ENCODE data around the gene DDI1. TPM values are rescaled to one million over a fixed set of nuclear protein-coding genes. Genes with fewer than 3 reads are reported as not detected.

DDI1 gene
- total and polyA plus RNA-seq, 2 experiments from 2014 or later: 0.39 TPM; not detected in 1

GRCh38 chr11:103997082-103997481, 39.4 kb upstream of the DDI1 start:
- WGBS (ENCODE audit: low lambda C conversion rate, missing lambda C conversion rate): 89% methylated on average over 1 of the region's 1 CpG

DNA sequence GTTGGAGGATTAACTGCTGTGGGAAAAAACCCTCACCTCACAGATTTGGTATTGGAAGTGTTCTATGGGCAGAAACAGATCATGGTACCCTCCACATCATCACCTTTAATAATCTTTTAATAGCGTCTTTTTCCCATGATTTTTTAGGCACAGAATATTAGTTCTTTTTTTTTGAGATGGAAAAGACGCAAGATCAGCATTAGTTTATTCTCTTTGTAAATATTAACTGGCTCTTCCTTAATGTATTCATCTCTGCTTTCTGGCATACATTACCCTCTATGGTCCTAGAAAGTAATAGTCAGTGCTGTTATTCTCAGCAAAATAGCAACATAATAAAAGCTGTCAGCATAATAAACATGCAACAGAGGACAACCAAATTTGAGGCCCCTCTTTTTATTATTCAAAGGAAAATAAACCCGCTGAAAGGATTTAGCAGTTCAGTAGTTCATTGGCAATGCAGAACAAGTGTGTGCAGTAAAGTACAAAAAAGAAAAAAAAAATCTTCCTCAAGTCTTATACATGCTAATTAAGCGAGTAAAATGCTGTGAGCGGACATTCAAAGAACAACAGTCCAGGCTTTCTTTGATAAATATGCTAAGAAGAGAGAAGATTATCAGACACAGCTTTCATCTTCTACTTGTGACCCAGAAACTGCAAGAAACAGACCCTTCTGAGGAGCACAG, 37.5 kb upstream of the DDI1 start:
- Histone ChIP-seq H2AFZ (no peak overlapping the region), H3K79me2 (no peaks in the 10 kb centered on the region), H3K4me3 (no peak overlapping the region), H3K27ac (no peak overlapping the region), H3K9me2 (replicated peaks; ENCODE audit: insufficient read depth) (no peaks in the 10 kb centered on the region), H4K20me1 (ENCODE audit: insufficient read depth, poor library complexity, severe bottlenecking) (no peaks in the 10 kb centered on the region), H3K4me2 (no peak overlapping the region), H3K27me3 (no peaks in the 10 kb centered on the region), H3K4me1 (ENCODE audit: insufficient read depth) (no peaks in the 10 kb centered on the region), H3K9me3 (ENCODE audit: low read depth) (no peaks in the 10 kb centered on the region), H3K36me3 (replicated peaks; ENCODE audit: insufficient read depth, low read depth) (peaks cover 3% of the 10 kb centered on the region)
- TF ChIP-seq EZH2phosphoT487 (IDR thresholded peaks at IDR 0.05; ENCODE audit: low read depth, severe bottlenecking, unreplicated experiment) (no peak), EZH2 (IDR thresholded peaks at IDR 0.05; ENCODE audit: borderline replicate concordance) (no peak)
- TF ChIP-seq, protein P1, sequence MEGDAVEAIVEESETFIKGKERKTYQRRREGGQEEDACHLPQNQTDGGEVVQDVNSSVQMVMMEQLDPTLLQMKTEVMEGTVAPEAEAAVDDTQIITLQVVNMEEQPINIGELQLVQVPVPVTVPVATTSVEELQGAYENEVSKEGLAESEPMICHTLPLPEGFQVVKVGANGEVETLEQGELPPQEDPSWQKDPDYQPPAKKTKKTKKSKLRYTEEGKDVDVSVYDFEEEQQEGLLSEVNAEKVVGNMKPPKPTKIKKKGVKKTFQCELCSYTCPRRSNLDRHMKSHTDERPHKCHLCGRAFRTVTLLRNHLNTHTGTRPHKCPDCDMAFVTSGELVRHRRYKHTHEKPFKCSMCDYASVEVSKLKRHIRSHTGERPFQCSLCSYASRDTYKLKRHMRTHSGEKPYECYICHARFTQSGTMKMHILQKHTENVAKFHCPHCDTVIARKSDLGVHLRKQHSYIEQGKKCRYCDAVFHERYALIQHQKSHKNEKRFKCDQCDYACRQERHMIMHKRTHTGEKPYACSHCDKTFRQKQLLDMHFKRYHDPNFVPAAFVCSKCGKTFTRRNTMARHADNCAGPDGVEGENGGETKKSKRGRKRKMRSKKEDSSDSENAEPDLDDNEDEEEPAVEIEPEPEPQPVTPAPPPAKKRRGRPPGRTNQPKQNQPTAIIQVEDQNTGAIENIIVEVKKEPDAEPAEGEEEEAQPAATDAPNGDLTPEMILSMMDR (IDR thresholded peaks at IDR 0.05; ENCODE audit: poor library complexity): no peak
- 88% methylated on average over 5 of the region's 5 CpGs for WGBS (ENCODE audit: low lambda C conversion rate, missing lambda C conversion rate)
- no peak for DNase-seq (ENCODE audit: low spot score)

More at GRCh38 chr11:103997082-103997481, 39.4 kb upstream of the DDI1 start:
- H2AFZ ChIP-seq: no peak overlapping the region
- H3K9me2 ChIP-seq (replicated peaks; ENCODE audit: insufficient read depth): no peaks in the 10 kb centered on the region
- no peak for DNase-seq (ENCODE audit: low spot score)
- H3K27me3 ChIP-seq: no peaks in the 10 kb centered on the region
- H3K79me2 ChIP-seq: no peaks in the 10 kb centered on the region
- no peaks in the 10 kb centered on the region for H3K4me1 ChIP-seq (ENCODE audit: insufficient read depth)
- H4K20me1 ChIP-seq (ENCODE audit: insufficient read depth, poor library complexity, severe bottlenecking): no peaks in the 10 kb centered on the region
- H3K36me3 ChIP-seq (replicated peaks; ENCODE audit: insufficient read depth, low read depth): peaks cover 3% of the 10 kb centered on the region
- H3K27ac ChIP-seq: no peak overlapping the region
- no peak overlapping the region for H3K4me3 ChIP-seq
- H3K4me2 ChIP-seq: no peak overlapping the region
- H3K9me3 ChIP-seq (ENCODE audit: low read depth): no peaks in the 10 kb centered on the region
- TF ChIP-seq, protein P1 (IDR thresholded peaks at IDR 0.05; ENCODE audit: poor library complexity): no peak
- TF ChIP-seq EZH2phosphoT487 (IDR thresholded peaks at IDR 0.05; ENCODE audit: low read depth, severe bottlenecking, unreplicated experiment) (no peak), EZH2 (IDR thresholded peaks at IDR 0.05; ENCODE audit: borderline replicate concordance) (no peak)

DNA sequence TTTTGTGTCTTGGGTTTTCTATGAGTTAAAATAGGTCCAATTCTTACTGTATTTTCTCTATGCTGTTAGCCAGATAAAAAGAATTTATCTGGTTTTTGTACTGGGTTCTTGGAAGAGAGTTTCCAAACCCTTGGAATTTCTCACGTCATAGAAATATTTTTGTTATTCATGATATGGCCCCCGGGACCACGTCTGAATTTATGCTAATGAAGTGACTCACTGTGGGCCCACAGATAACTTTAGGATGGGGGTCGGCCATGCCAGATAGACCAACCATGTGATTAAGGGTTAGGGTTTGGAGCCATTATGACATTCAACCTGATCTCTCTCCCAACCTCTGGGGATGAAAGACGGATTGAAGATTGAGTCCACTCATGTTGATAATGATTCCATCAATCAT, 35.6 kb upstream of the DDI1 start:
- no peaks in the 10 kb centered on the region for H3K9me3 ChIP-seq (ENCODE audit: low read depth)
- H2AFZ ChIP-seq: no peak overlapping the region
- no peaks in the 10 kb centered on the region for H3K79me2 ChIP-seq
- H3K4me2 ChIP-seq: no peak overlapping the region
- no peaks in the 10 kb centered on the region for H3K9me2 ChIP-seq (replicated peaks; ENCODE audit: insufficient read depth)
- peak overlapping the region; percentile 14 for H3K27ac ChIP-seq
- peaks cover 9% of the 10 kb centered on the region for H3K4me1 ChIP-seq (ENCODE audit: insufficient read depth)
- H3K27me3 ChIP-seq: no peaks in the 10 kb centered on the region
- H4K20me1 ChIP-seq (ENCODE audit: insufficient read depth, poor library complexity, severe bottlenecking): no peaks in the 10 kb centered on the region
- peaks cover under 1% of the 10 kb centered on the region for H3K36me3 ChIP-seq (replicated peaks; ENCODE audit: insufficient read depth, low read depth)
- no peak overlapping the region for H3K4me3 ChIP-seq
- WGBS (ENCODE audit: low lambda C conversion rate, missing lambda C conversion rate): 67% methylated on average over 5 of the region's 5 CpGs
- DNase-seq (ENCODE audit: low spot score): no peak
- TF ChIP-seq, protein P1 (IDR thresholded peaks at IDR 0.05; ENCODE audit: poor library complexity): no peak
- TF ChIP-seq EZH2 (IDR thresholded peaks at IDR 0.05; ENCODE audit: borderline replicate concordance) (no peak), EZH2phosphoT487 (IDR thresholded peaks at IDR 0.05; ENCODE audit: low read depth, severe bottlenecking, unreplicated experiment) (no peak)

Data from hepatocyte (in vitro differentiated cells).